Hepatocyte (in vitro differentiated cells): Measurements from ENCODE around the gene NAP1L5.

ENCODE experiments used
- CTCF ChIP-seq: fragments of 200-600 bp; sonication (generic); IDR thresholded peaks from 2 replicates; pipeline ENCODE4 v1.5.1; 2016; ENCODE audit warnings: antibody characterized with exemption, mild to moderate bottlenecking; ENCODE audit not compliant: poor library complexity
- EZH2 ChIP-seq: fragments of 200-600 bp; sonication (generic); IDR thresholded peaks from 2 replicates; pipeline ENCODE4 v1.6.1; 2016; ENCODE audit warnings: antibody characterized with exemption, mild to moderate bottlenecking, borderline replicate concordance

GRCh38 chr4:88728146-88728545 is 30.5 kb upstream of the NAP1L5 start:
- TF ChIP-seq EZH2 (no peak), CTCF (no peak)
